Suppressor macrophage treated with lipopolysaccharide for 4 hours (primary cell): ENCODE results near the gene CCDC88C.
"Not testable (repeated sequence)": the region's sequence is repeated elsewhere in the genome, so short reads cannot be mapped to it uniquely, and the experiment has no call there.

Experiments used
- DNase-seq: peaks from one replicate; pipeline ENCODE4 v3.0.0-alpha.2; 2020

Gene CCDC88C

GRCh38 chr14:91263329-91263728 lies 154.3 kb downstream of the CCDC88C start:
- DNase-seq: no peak

GRCh38 chr14:91261986-91262549 lies 155.6 kb downstream of the CCDC88C start:
- no peak for DNase-seq

DNA sequence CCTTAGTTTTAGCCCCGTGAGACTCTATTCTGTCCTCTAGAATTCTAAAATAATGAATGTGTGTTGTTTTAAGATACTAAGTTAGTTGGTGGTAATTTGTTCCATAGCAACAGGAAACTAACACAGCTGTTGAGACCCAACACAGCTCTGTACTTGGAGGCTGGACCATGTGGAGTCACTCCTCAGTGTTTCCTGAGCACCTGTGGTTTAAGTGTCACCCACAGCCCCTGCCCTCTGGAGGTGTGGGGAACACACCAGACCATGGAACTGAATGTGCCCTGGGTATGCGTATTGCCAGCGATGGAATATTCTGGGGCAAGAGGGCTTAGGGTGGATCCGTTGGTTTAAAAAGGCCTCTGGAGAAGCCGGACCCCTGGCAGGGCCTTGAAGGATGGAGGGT lies 156.5 kb downstream of the CCDC88C start:
- no peak for DNase-seq

DNA sequence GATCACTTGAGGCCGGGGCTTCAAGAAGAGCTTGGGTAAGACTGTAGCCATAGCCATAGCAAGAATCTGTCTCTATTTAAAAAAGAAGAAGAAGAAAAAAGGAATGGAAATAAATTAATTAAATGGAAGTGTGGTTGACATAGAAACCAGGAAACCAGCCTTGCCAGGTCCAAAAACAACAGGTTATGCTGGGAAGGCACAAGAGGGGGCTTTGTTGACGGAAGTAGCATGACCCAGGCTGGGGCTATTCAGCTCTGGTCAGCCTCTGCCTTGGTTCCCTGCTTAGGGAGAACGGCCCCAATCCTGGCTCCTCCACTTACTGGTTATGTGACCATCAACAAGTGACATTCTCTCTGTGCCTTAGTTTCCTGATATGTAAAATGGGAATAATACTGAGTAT lies 158.7 kb downstream of the CCDC88C start:
- no peak for DNase-seq

DNA sequence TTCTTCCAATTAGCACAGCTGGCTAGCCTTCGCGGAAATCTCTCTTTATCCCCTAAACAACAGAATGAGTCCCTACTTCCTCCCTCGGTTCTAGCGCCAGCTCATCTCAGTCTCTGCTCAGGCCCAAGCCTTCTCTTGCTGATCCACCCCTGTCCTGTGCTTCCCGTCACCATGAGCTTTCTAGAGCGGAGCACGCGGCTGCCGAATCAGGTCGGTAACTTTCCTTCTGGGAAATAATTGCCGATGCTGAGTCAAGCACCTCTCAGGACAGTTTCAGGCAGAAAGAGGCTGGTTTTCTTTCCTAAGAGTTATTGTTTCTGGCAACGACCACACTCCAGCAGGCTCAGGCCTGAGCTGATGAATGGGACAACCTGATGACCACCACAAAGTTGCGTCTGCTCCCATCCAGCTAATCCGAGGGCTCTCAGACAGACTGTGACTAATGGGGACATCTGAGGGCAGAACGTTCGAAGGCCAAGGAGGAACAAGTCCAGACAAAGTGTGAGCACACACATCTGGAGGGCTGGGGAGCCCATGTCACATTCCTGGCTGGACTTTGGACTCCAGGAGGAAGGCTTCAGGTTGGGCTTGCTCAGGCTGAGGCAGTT lies 159.5 kb downstream of the CCDC88C start:
- DNase-seq: peak; percentile 25

- no peak for DNase-seq
These were observed 160.2 kb downstream of the CCDC88C start for GRCh38 chr14:91257328-91258010.

DNA sequence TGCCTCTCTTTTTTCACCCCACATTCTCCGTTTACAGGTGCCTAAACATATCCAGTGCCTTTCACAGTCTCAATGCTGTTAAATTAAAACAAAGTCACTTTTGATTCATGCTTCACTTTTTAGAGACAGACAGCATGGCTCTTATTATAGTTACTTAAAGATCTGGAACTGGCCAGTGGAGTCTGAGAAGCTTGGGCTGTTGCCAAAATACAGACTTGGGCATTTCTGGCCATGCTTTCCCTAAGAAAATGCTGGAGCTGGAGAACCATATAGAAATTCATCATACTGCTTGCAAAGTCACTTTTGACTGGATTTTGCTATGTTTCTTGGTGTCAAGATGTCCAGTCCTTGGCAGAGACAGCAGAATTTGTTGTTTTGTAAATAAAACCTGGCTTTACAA lies 161.0 kb downstream of the CCDC88C start:
- no peak for DNase-seq

DNA sequence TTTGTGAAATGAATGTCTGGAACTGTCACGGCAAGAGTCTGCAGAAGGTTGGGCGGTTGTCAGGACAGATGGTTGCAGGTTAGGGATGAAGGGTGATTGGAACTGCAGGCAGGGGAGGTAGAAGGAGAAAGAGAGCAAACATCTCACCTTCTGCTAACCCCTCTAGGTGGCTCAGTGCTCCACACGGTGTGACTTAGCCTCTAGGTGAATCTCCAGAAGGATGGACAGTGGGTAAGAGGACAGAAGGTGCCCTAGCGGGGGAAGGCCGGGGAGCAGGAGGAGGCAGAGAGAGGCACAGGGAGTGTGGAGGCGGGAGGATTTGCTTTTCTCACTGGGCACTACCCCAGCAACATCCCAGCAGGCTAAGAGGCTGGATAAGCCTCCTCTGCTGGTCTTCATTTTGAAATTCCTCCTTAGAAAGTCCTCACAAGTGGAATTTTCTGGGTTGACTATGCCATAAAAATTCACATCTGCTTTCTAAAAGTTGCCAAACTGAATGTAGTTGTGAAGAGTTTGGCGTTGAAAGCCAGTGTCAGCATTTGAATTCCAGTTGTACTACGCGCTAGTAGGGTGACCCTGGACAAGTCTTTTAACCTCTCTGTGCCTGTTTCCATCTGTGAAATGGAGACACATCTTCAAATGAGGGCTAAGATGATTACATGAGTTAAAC lies 162.5 kb downstream of the CCDC88C start:
- no peak for DNase-seq

GRCh38 chr14:91254461-91254860 lies 163.2 kb downstream of the CCDC88C start:
- DNase-seq: no peak

DNA sequence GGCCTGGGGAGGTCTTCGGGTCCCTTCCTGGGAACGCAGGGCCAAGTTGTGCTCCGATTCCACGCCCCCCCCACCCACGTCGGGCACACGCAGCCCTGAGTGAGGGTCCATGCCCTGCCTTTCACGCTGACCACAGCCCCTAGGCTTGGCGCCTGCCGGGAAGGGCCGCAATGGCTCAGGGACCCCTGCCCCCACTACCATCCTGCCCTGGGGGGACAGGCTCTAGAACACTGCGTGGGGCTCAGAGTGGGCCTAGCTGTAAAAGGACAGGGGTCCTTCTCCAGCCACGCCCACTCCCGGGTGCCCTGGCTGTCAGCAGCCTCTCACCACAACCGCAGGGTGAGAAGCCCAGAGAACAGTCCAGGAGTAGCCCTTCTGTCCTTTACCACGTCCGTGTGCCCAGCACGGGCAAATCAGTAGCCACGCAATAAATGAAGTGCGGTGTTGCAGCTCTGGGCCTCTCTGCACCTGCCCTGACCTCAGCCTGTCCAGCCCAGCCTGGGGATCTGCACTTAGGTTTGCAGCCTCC lies 163.8 kb downstream of the CCDC88C start:
- DNase-seq: no peak

- no peak for DNase-seq
These were observed 164.5 kb downstream of the CCDC88C start for GRCh38 chr14:91252871-91253794.

GRCh38 chr14:91250912-91251311 lies 166.7 kb downstream of the CCDC88C start:
- no peak for DNase-seq

DNA sequence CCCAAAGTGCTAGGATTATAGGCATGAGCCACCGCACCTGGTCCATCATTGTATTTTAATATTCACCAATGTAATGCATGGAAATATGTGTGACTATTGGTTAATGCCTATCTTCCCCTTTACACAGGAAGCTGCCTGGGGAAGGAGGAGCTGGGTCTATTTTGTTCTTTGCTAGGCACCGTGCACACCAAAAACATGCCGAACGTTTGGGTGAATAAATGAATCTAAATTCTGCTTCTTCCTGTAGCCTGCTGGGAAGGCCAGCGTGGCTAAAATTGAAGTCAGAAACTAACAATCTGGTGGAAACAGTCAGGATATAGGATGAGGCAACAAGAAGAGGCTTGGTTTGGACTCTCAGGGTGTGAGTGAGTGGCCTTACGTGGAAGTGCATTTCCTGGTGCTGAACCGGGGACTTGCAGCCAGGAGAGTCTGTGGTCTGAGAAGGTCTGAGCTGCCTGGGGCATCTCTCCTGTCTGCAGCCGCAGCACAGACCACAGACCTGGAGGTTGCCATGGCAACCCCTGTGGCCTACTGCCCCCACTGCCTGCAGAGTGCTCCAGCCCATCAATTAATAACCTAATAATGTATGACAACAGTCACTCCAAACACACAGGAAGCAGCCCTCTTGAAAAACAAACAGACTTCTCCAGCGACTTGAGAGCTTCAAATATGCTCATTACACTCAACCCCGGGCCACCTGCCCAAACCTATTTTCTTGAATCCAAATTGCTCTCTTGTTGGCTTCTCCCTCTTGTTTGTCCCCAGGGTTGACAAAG lies 167.6 kb downstream of the CCDC88C start:
- no peak for DNase-seq

GRCh38 chr14:91246051-91246852 lies 171.4 kb downstream of the CCDC88C start:
- DNase-seq: no peak

DNA sequence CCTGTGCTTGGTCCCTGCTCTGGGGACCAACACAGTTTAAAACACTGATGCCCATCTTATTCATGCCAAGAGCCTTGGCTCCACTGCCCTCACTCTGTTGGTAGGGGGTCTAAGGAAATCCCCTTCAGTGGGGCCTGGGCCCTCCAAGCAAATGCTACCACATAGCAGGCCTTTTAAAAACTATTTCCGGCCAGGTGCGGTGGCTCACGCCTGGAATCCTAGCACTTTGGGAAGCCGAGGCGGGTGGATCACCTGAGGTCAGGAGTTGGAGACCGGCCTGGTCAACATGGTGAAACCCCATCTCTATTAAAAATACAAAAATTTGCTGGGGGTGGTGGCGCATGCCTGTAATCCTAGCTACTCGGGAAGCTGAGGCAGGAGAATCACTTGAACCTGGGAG lies 172.0 kb downstream of the CCDC88C start:
- DNase-seq: not testable (repeated sequence)

GRCh38 chr14:91245029-91245428 lies 172.6 kb downstream of the CCDC88C start:
- no peak for DNase-seq

DNA sequence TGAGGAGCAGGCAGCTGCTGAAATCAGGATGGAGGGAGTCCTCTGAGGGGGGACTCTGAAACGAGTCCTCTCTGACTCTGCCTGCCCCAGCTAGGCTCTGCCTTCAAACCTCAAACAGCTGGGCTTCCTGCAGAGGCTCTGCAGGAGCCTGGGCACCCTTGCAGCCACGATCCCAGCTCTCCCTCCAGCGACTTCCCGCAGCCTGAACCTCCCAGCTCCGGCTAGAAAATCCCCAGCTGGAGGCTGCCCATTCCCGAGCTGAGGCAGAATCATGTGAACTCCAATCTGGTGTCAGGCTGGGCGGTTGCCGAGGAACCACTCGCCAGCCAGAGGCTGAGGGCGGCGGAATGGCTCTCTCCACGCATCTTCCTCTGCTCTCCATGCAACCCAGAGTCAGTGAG lies 173.1 kb downstream of the CCDC88C start, which contains the start of gene GPR68:
TSS of gene GPR68 (minus strand) at position 204 of the 401 bp plus-strand sequence. CDS start 9,654 bp downstream, outside the sequence.
- DNase-seq: peak; percentile 71

DNA sequence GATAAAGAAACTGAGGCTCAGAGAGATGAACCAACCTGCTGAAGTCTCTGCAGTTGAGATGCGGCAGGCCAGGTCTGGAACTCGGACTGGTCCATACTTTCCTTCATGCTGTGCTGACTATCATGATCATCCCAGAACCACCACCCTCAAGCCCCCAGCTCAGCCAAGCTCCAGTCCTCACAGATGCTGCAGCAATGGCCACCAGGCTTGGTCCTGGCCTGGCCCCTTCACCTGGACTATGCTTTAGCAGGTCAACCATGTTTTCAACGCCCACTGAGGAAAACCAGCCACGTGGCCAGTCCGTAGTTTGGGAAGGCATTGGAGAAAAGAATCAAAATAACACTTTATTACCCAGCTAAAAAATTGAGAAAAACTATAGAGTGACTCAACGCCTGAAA lies 174.5 kb downstream of the CCDC88C start:
- no peak for DNase-seq

- no peak for DNase-seq
These were observed 175.0 kb downstream of the CCDC88C start for GRCh38 chr14:91242635-91243034.

GRCh38 chr14:91241863-91242262 lies 175.8 kb downstream of the CCDC88C start:
- peak; percentile 67 for DNase-seq

DNA sequence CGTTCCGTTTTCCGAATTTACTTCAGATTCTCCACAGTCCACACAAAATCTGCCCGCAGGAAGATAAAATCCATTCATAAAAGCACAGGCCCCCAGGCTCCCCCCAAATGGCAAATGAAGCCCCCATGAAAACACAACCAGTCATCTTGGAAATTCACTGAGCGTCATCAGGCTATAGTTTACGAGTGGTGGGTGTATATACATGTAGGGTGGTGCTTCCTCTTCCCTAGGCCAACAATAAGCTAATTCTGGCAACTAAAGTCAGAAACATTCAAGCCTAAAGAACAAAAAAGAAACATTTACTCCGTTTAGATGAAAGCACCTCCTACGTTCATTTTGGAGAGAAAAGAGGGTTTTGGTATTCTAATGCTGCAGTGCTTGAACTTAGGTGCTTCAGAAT lies 179.0 kb downstream of the CCDC88C start:
- no peak for DNase-seq
